GM18858 (cell line): ENCODE results near the gene TPST2.
"Not testable (repeated sequence)": the region's sequence is repeated elsewhere in the genome, so short reads cannot be mapped to it uniquely, and the experiment has no call there.

ENCODE experiments used
- ATAC-seq: cut with Tn5 transposase; IDR thresholded peaks from one replicate; pipeline ENCODE4 v1.9.1; 2021; ENCODE audit not compliant: unreplicated experiment

TPST2 gene

DNA sequence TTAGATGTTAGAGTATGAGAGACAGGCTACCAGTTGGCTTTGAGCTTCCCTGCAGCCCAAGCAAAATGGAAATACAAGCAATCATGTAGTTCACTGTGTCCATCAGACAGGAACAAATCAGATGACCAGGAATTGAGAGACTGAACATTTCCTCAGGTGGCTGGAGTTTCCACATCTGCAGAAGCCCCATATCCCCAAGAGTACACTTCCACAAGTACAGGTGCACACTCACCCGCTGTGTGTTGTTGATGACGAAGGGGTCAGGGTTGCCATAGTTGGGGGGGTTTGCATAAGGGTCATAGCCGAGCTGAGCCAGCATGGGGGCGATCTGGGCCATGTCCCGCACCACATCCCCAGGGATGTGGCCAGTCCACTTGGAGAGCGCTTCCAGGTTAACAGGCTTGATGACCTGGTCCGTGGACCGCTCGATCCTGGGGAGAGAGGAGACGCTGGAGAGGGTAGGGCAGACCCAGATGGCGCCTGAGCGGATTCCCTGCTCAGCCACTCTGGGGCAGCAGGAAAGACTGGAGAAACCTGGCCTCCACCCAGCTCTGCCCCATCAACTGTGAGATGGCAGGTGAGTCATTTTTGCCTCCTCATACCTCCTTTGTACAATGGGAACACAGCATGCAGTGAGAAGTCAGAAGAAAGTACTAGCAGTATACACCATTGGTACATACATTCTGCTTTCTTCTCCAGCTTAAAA is 53.7 kb downstream of the TPST2 start:
- no peak for ATAC-seq

DNA sequence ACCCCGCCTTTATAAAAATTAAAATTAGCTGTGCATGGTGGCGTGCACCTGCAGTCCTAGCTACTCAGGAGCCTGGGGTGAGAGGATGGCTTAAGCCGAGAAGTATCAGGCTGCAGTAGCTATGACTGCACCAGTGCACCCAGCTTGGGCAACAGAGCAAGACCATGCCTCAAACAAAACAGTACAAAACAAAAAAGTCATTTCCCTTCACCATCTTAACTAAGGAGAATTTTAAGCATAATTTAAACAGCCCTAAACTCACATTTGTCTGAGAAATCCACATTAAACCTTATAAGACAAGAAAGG is 54.4 kb downstream of the TPST2 start:
- ATAC-seq: no peak

DNA sequence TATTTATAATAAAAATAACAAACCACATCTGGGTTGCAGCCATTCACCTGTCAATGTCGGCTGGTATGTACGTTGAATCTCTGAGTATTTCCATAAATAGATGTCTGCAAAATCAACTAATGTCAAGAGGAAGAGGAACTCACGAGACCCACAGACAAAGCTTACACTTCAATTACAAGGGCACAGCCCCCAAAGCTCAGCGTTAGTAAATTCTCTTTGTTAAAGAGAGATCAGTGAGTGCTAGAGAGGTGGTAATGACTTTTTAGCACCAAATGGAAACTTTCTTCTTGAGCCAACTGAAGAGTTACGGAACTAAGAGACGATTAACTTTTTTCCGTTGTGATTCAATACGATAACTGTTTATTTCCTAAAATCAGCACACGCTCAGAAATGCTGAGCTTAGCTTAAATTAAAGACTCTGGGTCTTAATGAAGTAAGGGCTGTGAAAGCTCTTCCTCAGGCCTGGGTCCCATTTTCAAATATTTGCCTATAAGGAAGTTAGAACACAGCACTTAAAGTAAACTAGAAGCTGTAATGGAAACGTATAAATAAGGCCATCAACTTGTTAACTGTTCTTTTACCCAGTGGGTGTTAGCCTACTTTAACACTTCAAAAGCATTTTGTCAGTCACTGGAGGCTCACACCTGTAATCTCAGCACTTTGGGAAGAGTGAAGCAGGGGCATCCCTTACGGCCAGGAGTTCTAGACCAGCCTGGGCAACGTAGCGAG is 54.9 kb downstream of the TPST2 start:
- no peak for ATAC-seq

DNA sequence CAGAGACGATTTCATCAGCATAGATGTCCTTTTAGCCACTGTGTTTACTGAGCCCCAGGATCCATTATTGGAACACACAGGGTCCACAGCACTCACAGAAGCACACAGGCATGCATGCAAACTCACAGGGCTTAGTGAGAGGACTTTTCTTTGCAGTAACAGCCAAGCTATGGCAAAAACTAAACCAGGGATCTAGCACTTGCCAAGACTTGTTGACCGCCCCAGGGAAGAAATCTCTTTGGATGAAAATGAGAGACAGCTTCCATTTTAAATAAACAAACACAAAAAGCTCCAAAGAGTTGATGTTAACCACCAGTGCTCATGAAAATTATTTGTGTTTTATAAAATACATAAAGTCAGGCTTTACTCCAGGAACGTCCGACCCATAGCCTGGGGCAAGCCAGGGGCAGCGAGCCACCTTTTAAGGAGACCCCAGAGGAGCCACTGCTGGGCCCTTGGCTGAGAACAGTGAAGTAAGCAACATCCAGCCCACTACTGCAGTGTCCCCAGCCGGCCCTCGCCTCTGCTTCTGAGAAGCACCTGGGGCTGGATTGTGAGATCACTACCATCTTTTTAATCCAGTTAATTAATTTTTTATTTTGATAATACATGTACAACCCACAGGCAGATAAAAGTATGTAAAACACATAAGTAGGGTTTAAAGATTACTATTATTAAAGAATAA is 55.6 kb downstream of the TPST2 start:
- no peak for ATAC-seq

DNA sequence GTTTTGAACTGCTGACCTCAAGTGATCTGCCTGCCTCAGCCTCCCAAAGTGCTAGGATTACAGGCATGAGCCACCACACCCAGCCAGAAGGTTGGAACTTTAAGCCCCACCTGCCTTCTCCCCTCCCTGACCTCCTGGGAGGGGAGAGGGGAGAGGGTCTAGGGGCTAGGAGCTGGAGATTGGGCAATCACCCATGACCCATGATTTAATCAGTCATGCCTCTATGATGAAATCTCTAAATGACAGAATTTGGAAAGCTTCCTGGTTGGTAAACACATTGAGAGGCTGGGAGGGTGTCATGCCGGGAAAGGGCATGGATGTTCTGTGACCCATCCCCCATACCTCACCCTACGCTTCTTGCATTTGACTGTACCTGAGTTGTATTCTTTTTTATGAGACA is 60.6 kb downstream of the TPST2 start:
- ATAC-seq: no peak

DNA sequence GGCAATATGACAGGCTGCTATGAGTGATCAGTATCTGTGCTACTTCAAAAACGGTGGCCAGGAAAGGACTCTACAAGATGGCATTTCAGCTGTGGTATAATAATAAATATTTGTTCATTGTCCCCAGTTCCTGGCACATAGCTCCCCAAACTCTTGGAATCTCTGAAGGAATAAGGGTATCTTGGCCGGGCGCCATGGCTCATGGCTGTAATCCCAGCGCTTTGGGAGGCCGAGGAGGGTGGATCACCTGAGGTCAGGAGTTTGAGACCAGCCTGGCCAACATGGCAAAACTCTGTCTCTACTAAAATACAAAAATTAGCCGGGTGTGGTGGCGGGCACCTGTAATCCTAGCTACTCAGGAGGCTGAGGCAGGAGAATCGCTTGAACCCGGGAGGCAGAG is 61.4 kb downstream of the TPST2 start:
- ATAC-seq: not testable (repeated sequence)

DNA sequence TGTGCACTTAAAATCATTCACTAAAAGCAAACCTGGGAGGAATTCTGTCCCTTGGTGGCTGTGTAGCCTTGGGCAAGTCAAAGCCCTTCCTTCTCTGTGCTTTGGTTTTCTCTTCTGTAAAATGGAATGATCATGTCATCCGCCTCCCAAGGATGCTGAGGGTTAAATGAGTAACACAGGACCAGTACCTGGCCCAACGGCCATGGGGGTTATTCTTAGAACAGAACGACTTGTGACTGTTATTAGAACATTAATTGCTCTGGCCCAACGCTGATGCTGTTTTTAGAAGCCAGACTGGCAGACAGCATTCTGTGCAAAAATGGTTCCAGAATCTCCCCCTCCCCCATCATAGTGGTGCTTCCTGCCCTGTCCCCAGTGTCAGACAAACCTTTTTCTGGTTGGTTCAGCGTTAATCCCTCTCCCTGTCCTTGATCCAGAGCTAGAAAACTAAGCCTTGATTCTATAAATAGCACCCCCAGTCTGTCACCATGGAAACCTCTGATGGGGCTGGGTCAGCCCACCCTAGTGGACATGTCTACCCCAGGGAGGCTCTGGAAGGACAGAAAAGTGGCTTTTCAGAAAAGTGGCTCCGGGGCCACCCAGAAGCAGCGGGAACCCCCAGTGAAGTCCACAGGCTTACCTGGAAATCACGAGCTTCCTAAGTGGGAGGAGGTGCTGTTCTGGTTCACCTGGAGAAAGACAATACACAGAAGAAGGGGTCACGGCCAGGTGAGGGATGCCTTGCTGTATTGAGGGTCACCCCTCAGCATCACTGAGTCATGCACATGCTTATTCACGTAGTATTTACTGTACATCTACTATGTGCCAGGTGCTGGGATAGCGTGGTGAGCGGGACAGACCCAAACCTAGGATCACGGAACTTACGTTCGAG is 62.1 kb downstream of the TPST2 start:
- ATAC-seq: no peak

DNA sequence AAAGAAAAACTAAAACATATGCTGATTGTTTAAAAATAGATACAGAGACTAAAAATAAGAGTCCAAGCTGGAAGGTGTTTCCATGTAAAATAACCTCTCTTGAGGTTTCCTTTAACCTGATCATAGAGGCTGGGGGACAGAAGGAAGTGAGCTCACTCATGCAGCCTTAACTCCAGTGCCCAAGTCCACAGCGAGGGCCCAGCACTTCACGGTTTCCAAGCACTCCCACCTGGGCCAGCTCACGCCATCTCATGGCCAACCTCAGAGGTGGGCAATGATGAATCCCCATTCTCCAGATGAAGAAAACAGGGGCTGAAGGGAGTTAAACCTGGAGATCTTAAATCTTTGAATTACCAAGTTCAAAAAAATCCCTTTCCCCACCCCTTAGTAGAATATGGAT is 62.8 kb downstream of the TPST2 start:
- ATAC-seq: no peak

DNA sequence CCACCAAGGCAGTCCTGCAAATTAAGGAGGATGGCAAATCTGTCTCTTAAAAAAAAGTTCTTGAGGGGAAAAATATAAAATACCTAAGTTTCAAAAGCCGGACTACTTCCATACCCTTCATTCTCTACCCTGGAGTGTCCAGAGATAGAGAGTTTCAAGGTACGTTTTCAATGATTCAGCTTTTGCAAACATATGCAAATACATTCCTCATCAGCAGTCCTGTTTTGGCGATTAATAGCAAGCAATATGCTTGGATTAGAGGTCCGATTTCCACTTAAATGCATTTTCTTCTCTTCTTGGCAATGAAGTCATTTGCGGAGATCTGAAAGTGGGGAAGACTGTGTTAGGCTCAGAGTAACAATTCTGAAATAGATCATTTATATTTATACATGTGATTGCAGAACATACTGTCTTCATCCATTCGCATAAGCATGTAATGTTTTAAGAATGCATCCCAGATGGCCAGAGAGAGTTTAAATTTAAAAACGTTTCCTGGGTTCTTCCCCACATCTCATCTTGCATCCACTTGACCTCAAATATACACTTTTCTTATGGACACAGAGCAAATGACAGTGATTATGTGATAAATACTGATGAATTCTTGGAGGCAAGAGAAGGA is 63.9 kb downstream of the TPST2 start:
- no peak for ATAC-seq

DNA sequence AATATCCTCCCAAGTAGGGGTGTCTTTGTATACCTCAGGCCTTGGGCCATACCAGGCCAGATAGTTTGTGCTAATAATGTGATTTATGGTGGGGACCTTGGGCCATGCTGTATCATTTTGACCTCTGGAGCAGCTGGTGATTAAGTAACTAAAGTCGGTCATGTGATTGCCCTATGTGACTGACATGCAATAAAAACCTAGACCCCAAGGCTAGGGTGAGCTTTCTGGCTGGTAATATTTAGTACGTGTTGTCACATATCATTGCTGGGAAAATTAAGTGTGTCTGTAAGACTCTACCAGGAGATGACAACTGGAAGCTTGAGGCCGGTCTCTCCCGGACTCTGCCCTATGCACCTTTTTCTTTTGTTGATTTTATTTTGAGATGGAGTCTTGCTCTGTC is 65.1 kb downstream of the TPST2 start:
- ATAC-seq: no peak

DNA sequence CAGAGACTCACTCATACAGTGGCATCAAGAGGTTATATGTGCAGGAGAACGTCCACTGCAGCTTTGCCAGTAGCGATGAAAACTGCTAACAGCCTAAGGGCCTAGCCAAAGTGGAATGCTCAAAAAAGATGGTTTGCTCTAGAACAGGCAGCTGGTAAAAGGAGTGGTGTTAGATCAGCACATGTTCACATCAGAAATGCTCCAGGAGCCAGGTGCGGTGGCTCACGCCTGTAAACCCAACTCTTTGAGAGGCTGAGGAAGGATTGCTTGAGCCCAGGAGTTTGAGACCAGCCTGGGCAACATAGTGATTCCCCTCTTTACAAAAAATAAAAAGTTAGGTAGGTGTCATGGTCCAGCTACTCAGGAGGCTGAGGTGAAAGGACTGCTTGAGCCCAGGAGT is 67.3 kb downstream of the TPST2 start:
- no peak for ATAC-seq

DNA sequence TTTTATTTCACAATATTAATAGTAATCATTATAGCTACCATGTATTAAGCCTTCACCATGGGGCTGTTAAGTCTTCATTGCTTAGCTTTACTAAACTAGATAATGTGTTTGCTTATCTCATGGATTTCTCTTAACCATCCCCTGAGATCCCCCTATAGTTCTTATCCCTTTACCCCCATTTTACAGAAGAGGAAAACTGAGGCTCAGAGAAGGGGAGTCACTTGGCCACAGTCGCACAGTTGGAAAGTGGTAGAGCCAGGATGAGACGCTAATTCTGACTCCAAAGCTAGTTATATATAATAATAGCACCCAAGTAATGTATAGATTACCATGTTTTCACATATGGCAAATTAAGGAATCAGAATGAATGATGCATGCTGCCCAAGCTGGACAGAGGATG is 67.9 kb downstream of the TPST2 start:
- ATAC-seq: no peak

DNA sequence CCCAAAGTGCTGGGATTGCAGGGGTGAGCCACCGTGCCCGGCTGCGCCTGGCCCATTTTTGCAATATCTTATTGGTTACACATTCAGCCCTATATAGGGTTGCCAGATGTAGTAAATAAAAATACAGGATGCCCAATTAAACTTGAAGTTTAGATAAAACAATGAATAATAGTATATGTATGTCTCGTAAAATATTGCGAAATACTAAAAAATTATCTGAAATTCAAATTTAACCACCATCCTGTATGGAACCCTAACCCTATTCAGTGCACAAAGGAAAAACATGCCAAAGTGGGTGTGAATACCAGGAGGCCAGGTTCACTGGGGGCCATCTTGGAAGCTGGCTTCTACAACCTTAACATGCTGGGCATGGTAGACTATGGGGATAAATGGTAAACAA is 72.5 kb downstream of the TPST2 start:
- ATAC-seq: no peak

DNA sequence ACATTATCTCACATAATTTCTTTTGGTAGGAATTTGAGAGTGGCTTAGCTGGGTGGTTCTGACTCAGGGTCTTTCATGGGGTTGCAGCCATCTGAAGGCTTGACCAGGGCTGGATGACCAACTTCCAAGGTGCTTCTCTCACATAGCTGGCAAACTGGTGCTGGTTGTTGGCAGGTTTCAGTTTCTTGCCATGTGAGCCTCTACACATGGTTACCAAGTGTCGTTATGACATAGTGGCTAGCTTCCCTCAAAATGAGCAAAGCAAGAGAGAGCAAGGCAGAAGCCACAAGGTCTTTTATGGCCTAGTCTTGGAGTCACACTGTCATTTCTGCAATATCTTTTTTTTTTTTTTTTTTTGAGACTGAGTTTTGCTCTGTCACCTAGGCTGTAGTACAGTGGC is 73.4 kb downstream of the TPST2 start:
- no peak for ATAC-seq

DNA sequence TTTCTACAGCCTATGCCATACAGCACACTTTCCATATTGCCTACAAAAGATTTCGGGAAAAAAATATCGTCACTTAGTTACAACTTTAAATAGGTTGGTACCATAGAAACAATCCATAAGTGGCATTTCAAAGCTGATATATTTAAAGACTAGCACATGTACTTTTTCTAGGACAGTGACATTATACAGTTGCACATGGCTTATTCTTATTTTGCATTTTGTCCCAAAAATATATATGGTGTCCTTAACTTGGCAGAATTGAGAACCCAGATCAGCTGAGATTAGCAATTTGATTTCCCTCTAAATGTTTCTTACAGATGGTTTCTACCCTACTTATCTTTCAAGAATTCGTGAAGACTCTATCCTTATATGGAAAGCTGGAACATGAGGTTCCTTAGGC is 74.0 kb downstream of the TPST2 start:
- no peak for ATAC-seq

DNA sequence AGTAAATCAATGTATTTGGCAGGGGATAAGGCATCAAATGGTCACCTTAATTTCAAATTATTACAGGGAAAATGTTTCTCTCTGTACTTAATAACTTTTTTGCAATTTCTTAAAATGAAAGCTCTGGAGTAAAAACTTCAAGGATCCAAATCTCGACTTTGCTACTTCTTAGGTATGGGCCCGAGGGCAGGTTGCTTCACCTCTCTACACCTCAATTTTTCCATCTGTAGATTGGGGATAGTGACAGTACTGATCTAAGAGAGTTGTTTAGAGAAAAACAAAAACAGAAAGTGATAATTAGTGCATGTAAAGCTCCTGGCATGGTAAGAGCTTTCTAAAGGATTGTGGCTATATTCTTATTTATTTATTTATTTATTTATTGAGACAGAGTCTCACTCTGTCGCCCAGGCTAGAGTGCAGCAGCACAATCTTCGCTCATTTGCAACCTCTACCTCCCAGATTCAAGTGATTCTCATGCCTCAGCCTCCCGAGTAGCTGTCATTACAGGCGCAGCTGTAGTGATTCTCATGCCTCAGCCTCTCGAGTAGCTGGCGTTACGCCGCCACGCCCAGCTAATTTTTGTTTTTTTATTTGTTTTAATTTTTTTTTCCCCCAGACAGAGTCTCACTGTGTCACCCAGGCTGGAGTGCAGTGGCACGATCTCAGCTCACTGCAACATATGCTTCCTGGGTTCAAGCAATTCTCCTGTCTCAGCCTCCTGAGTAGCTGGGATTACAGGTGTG is 75.3 kb downstream of the TPST2 start:
- ATAC-seq: no peak

DNA sequence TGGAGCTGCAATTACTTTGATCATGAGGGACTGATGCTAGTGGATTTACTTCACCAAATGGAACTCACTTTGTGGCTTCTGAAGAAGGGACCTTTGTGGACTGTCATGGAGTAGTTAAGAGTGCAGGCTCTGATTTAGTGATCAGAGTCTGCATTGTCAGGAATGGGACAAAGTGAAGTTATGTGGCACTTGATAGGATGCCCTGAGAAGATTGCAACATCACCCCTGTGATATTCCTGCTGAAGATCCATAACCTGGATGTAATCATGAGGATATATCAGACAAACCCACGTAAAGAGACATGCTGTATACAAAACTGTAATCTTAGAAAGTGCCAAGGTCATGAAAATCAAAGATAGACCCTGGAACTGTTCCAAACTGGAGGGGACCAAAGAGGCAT is 76.1 kb downstream of the TPST2 start:
- no peak for ATAC-seq

DNA sequence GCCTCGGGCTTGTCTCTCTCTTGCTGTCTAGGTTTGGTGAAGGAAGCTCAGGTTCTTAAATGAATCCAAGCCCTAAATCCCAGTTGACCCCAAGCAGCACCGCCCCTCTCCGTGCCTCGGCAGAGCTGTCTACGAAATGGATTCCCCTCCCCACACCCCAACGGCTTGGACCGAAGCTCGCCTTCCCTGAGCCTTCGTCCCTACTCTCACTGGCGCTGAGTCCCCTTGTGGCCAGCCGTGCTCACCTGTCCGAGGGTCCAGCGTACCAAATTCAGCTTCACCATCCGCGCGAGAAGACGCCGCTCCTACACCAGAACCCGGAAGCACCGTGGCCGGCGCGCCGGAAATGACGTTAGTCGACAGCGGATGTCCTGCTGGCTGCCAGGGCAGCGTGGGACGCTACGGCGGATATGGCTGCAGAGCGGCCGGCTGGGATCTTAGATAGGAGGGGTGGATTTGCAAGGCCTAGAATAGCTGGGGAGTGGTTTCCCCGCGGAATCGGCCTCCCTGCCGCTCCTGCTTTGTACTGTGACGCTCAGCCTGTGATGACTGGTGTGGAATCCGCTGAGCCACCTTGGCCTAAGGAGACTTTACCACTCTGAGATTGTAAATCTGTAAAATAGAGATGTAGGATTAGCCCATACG is 77.7 kb downstream of the TPST2 start, which contains the start of gene TFIP11:
Gene TFIP11 (minus strand): TSS at position 325 of the 645 bp plus-strand sequence. CDS start 2,201 bp downstream, outside the sequence.
- peak; percentile 70 for ATAC-seq

DNA sequence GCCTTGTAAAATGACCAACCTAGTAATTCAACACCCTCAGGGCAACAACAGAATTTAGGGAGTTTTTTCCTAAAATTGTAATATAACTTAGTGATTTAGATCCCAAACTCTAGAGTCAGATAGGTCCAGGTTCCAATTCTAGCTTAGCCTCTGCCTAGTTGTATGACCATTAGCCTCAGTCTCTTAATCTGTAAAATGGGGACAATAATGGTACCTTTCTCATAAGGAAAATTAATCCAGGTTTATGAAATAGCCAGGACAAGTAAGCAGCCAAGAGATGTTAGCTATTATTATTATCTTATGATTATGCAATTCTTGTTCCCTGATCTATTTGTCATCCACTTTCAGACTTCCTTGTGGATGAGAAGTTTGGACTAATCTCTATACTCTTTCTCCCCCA is 81.8 kb downstream of the TPST2 start:
- ATAC-seq: no peak

DNA sequence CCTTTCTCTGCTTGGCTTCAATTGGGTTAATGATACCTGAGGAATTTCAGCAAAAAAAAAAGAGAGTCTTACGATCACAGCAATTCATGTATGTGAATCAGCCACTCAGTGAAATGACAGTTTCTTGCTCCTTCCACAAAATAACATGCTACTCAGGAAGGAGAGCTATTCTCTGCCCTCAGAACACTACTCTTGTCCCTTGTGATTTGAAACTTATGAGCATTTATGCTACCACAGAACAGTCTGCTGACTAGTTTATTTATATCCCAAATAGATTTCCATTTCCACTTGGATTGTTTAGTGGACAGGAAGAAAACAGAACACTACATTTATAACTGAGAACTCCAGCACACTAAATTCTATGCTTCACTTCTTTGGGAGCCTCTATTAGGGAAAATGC is 86.2 kb downstream of the TPST2 start:
- ATAC-seq: no peak
